Adrenal gland (tissue), 12 donors: ENCODE measurements around the gene NOC2L. TPM values are rescaled to one million over a fixed set of nuclear protein-coding genes. Genes with fewer than 3 reads are reported as not detected.
A peak's percentile ranks its signal among the peaks of the same experiment; 100 is the strongest.

Experiments used
- DNase-seq, 7 donors: peaks; one replicate each; pipeline ENCODE4 v3.0.0-alpha.2; 2019 to 2020
- H3K27ac ChIP-seq, 5 donors: fragments of 200-600 bp; sonication (generic) in 4 of 5; 1 replicate in 3 of 5; 2 replicates in 2 of 5; pipeline versions ENCODE4 v1.5.1 to v1.8.0; 2016 to 2020; ENCODE audit warnings: mild to moderate bottlenecking in 1 of 5
- H3K27me3 ChIP-seq: fragments of 200-600 bp; 2 replicates; pipeline ENCODE4 v1.8.0; 2021
- H3K36me3 ChIP-seq, 2 donors: fragments of 200-600 bp; replicated peaks in 1 of 2; 1 replicate in 1 of 2; 2 replicates in 1 of 2; pipeline versions ENCODE4 v1.5.1 to v1.8.0; 2018 to 2022
- H3K4me1 ChIP-seq, 2 donors: fragments of 200-600 bp; replicated peaks in 1 of 2; 1 replicate in 1 of 2; 2 replicates in 1 of 2; pipeline versions ENCODE4 v1.5.1 to v1.8.0; 2018 to 2021
- H3K4me3 ChIP-seq, 4 donors: fragments of 200-600 bp; sonication (generic) in 3 of 4; one replicate each; pipeline ENCODE4 v1.5.1; 2016 to 2018
- H3K9me3 ChIP-seq, 3 donors: fragments of 200-600 bp; sonication (generic) in 1 of 3; replicated peaks in 1 of 3; 1 replicate in 2 of 3; 2 replicates in 1 of 3; pipeline versions ENCODE4 v1.5.1 to v1.8.0; 2016 to 2021
- CTCF ChIP-seq, 6 experiments: fragments of 450-650 bp in 4 of 6; fragments of 200-600 bp in 2 of 6; sonication (generic) in 1 of 6; IDR thresholded peaks; 1 replicate in 5 of 6; 2 replicates in 1 of 6; pipeline versions ENCODE4 v1.5.1 to v1.8.0; 2016 to 2021; ENCODE audit warnings: antibody characterized with exemption in 6 of 6, mild to moderate bottlenecking in 2 of 6, moderate library complexity in 1 of 6
- POLR2A ChIP-seq, 2 donors: fragments of 450-650 bp; IDR thresholded peaks; one replicate each; pipeline ENCODE4 v1.6.1; 2017; ENCODE audit warnings: antibody characterized with exemption in 2 of 2, mild to moderate bottlenecking in 2 of 2, moderate library complexity in 1 of 2
- WGBS, 4 donors: extraction: QIAGEN DNeasy Blood & Tissue Kit in 2 of 4; methylation state at CpG; one replicate each; pipeline versions ENCODE4 v1.1.5 to v1.1.7; 2013 to 2017; 5-methylcytosine and 5-hydroxymethylcytosine counted together
- intact Hi-C, 2 donors: fragments of 100-400 bp; cut with DNase I; formaldehyde crosslinking; loops; one replicate each; pipeline versions ENCODE4 v1.14.1 to v1.15.0; 2022 to 2023
- polyA plus RNA-seq, 3 donors: library from polyadenylated mRNA; stranded (reverse); fragments of 200-250 nt in 2 of 3; fragments of 350-450 nt in 1 of 3; fragmentation: Illumina TruSeq in 1 of 3; extraction: RNeasy Lipid Tissue Mini Kit (QIAGEN cat#74804) in 1 of 3; gene quantifications; one replicate each; pipeline ENCODE4 v1.2.3, GENCODE V29; 2013 to 2014
- total RNA-seq, 9 donors: library from RNA; depleted of rRNA in 4 of 9; stranded (reverse); fragments of >200 nt in 4 of 9; fragments of 120-200 nt in 1 of 9; fragmentation: NEBNext Ultra II Directional in 1 of 9; extraction: Animal tissue kit (Norgen Biotek cat#: 25700) in 1 of 9; gene quantifications; one replicate each; pipeline versions ENCODE4 v1.1.0 to v1.2.4, GENCODE V29; 2013 to 2023
- donor health status: healthy with polysubstance abuse.
- donor health status: Bipolar disorder and iron deficiency.
- donor health status: DM: yes; HTN: yes; CAD: no.
- donor health status: DM: no; HTN: no; CAD: no.
- donor health status: DM: no; HTN: no; CAD: no.
- donor health status: DM: yes; HTN: yes; CAD: no.

NOC2L gene
- total and polyA plus RNA-seq, 12 donors: 22.4 to 97.7 (median 43.6) TPM

GRCh38 chr1:953524-954320, 5.3 kb downstream of the NOC2L start:
- H3K27ac ChIP-seq: no peak overlapping the region
- no peaks in the 10 kb centered on the region for H3K27me3 ChIP-seq
- H3K4me1 ChIP-seq: peaks cover 8 to 15% of the 10 kb centered on the region in 2 donors
- 87 to 91% (median 89%) methylated on average over 8 to 32 of the region's 32 CpGs for WGBS, 4 donors
- no peak for DNase-seq
- intact Hi-C loops: no loop called here
- peaks cover 0 to 80% of the 10 kb centered on the region in 2 donors for H3K36me3 ChIP-seq
- H3K4me3 ChIP-seq: no peak overlapping the region
- TF ChIP-seq POLR2A (IDR thresholded peaks at IDR 0.05): no peak
- no peak for TF ChIP-seq CTCF (IDR thresholded peaks at IDR 0.05)
- no peaks in the 10 kb centered on the region for H3K9me3 ChIP-seq

GRCh38 chr1:952603-953002, 6.5 kb downstream of the NOC2L start:
- Histone ChIP-seq H3K27me3 (no peaks in the 10 kb centered on the region), H3K4me1 (peaks cover 0 to 4% of the 10 kb centered on the region in 2 donors), H3K4me3 (no peak overlapping the region), H3K9me3 (no peaks in the 10 kb centered on the region), H3K27ac (no peak overlapping the region), H3K36me3 (peaks cover 0 to 91% of the 10 kb centered on the region in 2 donors)
- WGBS, 4 donors: 92 to 100% (median 94%) methylated on average over 3 to 7 of the region's 7 CpGs
- intact Hi-C loops: no loop called here
- DNase-seq: no peak
- TF ChIP-seq POLR2A (IDR thresholded peaks at IDR 0.05) (no peak), CTCF (IDR thresholded peaks at IDR 0.05) (no peak)

- intact Hi-C loops: no loop called here
- H3K4me1 ChIP-seq: peaks cover 0 to under 1% of the 10 kb centered on the region in 2 donors
- no peak overlapping the region for H3K4me3 ChIP-seq
- no peak for DNase-seq
- TF ChIP-seq CTCF (IDR thresholded peaks at IDR 0.05) (no peak), POLR2A (IDR thresholded peaks at IDR 0.05) (no peak)
- 90 to 97% (median 96%) methylated on average over 11 to 15 of the region's 15 CpGs for WGBS, 4 donors
- H3K27me3 ChIP-seq: no peaks in the 10 kb centered on the region
- no peaks in the 10 kb centered on the region for H3K9me3 ChIP-seq
- H3K36me3 ChIP-seq: peaks cover 0 to 95% of the 10 kb centered on the region in 2 donors
- no peak overlapping the region for H3K27ac ChIP-seq
Measured at GRCh38 chr1:952201-952600, 6.9 kb downstream of the NOC2L start.

GRCh38 chr1:951364-951763, 7.7 kb downstream of the NOC2L start:
- Histone ChIP-seq H3K4me3 (no peak overlapping the region), H3K36me3 (peaks cover 0 to 94% of the 10 kb centered on the region in 2 donors), H3K27ac (no peak overlapping the region), H3K4me1 (no peaks in the 10 kb centered on the region), H3K27me3 (no peaks in the 10 kb centered on the region), H3K9me3 (no peaks in the 10 kb centered on the region)
- 80 to 85% (median 84%) methylated on average over 6 of the region's 6 CpGs for WGBS, 4 donors
- DNase-seq: no peak
- TF ChIP-seq POLR2A (IDR thresholded peaks at IDR 0.05) (no peak), CTCF (IDR thresholded peaks at IDR 0.05) (peak in 4 of 6 experiments; percentile 5 to 19 (median 13))
- intact Hi-C loops: no loop called here
